AML-193 (cell line): ENCODE data around the gene GLCE.
A peak's percentile ranks its signal among the peaks of the same experiment; 100 is the strongest.

ENCODE experiments used
- DNase-seq, 2 experiments: peaks; one replicate each; lab custom pipeline; 2025; lab: John Stamatoyannopoulos, UW

GLCE gene

DNA sequence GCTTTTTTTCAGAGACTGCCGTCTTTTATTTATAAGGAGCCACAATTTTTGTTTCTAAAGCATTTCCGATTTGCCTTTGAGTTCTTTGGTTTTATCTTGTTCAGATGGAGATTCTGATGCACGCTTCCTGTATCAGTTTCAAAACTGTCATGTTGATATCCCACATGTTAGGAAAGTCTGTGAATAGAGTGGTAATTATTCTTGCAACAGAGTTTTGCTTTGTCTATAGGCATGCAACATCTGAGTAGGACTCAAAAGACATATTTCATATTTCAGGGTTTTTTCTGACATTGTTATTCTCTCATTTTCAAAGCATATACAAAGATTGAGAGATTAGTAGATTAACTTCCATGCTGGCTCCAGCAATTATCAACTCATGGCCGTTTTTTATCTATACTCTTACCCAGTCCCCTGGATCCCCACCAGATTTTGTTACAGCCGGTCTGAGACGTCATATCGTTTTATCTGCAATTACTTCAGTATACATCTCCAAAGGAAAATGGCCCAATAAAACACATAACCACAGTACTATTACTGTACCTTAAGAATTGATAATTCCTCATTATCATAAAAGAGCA, 160.6 kb downstream of the GLCE start:
- DNase-seq = peak in 1 of 2 experiments; percentile 3
